AG09309 (cell line): Measurements from ENCODE around the gene GRB10.

Experiments
- DNase-seq: peaks from one replicate; pipeline ENCODE4 v3.0.0-alpha.2; 2010; ENCODE audit warnings: low read depth
- H3K4me3 ChIP-seq: 2 replicates; pipeline ENCODE4 v1.5.1; 2011; ENCODE audit warnings: mild to moderate bottlenecking, low read depth, low read length, moderate library complexity; ENCODE audit not compliant: control insufficient read depth
- CTCF ChIP-seq: IDR thresholded peaks from 2 replicates; pipeline ENCODE4 v1.5.1; 2011; ENCODE audit warnings: mild to moderate bottlenecking, low read depth, low read length, inconsistent platforms; ENCODE audit not compliant: insufficient read depth, control insufficient read depth; ENCODE audit errors: missing control alignments

GRB10 gene

GRCh38 chr7:50564640-50565558, 217.8 kb downstream of the GRB10 start, which contains the start of gene DDC:
Gene DDC, minus strand, starts transcription at chr7:50565405. Its CDS starts 21,320 bp downstream, at chr7:50544085.
- DNase-seq: no peak
- H3K4me3 ChIP-seq: no peak within 1 kb of the TSS
- no peak for TF ChIP-seq CTCF

GRCh38 chr7:50564171-50564570, 218.5 kb downstream of the GRB10 start:
- DNase-seq: no peak
- no peak overlapping the region for H3K4me3 ChIP-seq
- no peak for TF ChIP-seq CTCF

GRCh38 chr7:50562136-50562535, 220.6 kb downstream of the GRB10 start:
- no peak for DNase-seq
- no peak overlapping the region for H3K4me3 ChIP-seq
- TF ChIP-seq CTCF: no peak

- no peak for DNase-seq
- TF ChIP-seq CTCF: no peak
- H3K4me3 ChIP-seq: no peak overlapping the region
Observed at GRCh38 chr7:50560865-50561351, 221.8 kb downstream of the GRB10 start.

GRCh38 chr7:50559881-50560280, 222.8 kb downstream of the GRB10 start:
- DNase-seq: no peak
- H3K4me3 ChIP-seq: no peak overlapping the region
- TF ChIP-seq CTCF: no peak

GRCh38 chr7:50558294-50559053, 224.2 kb downstream of the GRB10 start:
- no peak for TF ChIP-seq CTCF
- DNase-seq: no peak
- H3K4me3 ChIP-seq: no peak overlapping the region
